ENCODE measurements around the gene PARP16.

PARP16 gene

GRCh38 chr15:65222891-65223290, 63.8 kb downstream of the PARP16 start (continued):
- TF ChIP-seq AEBP2 (tag by site-specific recombination; IDR thresholded peaks at IDR 0.05; ENCODE audit: borderline replicate concordance) (no peak), ZNF692 (tag by site-specific recombination; IDR thresholded peaks at IDR 0.05) (no peak), ZNF555 (tag by site-specific recombination; conservative IDR thresholded peaks at IDR 0.05) (no peak)

- Histone ChIP-seq H3K4me1 (ENCODE audit: control insufficient read depth, insufficient read depth, low read length) (no peaks in the 10 kb centered on the region), H3K9me3 (ENCODE audit: control insufficient read depth, insufficient read depth, low read depth, low read length) (no peaks in the 10 kb centered on the region), H3K4me3 (ENCODE audit: low read depth, low read length) (no peak overlapping the region), H3K27ac (ENCODE audit: extremely low read depth, low read depth, low read length) (no peak overlapping the region), H3K36me3 (ENCODE audit: control insufficient read depth in 2 of 2, insufficient read depth in 1 of 2, low read length in 2 of 2) (no peaks in the 10 kb centered on the region)
- ChIA-PET POLR2A (no interaction called here), CTCF (interaction anchor here (2.2 kb wide), 1 partner anchor 10 kb away, joined by 8 read pairs; the partner anchor contains the start of gene CILP)
- no peak for TF ChIP-seq ZNF169 (tag by site-specific recombination; IDR thresholded peaks at IDR 0.05)
Observed at GRCh38 chr15:65221697-65222096, 65.0 kb downstream of the PARP16 start.

GRCh38 chr15:65219137-65219536, 67.5 kb downstream of the PARP16 start:
- no peak overlapping the region for H3K27ac ChIP-seq (ENCODE audit: extremely low read depth, low read depth, low read length)
- H3K36me3 ChIP-seq (ENCODE audit: control insufficient read depth in 2 of 2, insufficient read depth in 1 of 2, low read length in 2 of 2) = no peaks in the 10 kb centered on the region
- H3K9me3 ChIP-seq (ENCODE audit: control insufficient read depth, insufficient read depth, low read depth, low read length) = no peaks in the 10 kb centered on the region
- CTCF ChIA-PET = no interaction called here
- POLR2A ChIA-PET = interaction anchor here (0.6 kb wide), 1 partner anchor 34 kb away, joined by 3 read pairs; the partner anchor contains the start of gene CLPX
- TF ChIP-seq ZNF473 (tag by site-specific recombination; IDR thresholded peaks at IDR 0.05) (no peak), ZEB2 (tag by site-specific recombination; IDR thresholded peaks at IDR 0.05) (no peak), ZNF362 (tag by site-specific recombination; IDR thresholded peaks at IDR 0.05) (no peak), KLF9 (tag by site-specific recombination; IDR thresholded peaks at IDR 0.05; ENCODE audit: low read depth) (no peak), ZNF580 (tag by site-specific recombination; IDR thresholded peaks at IDR 0.05) (no peak), TRIM28 (IDR thresholded peaks at IDR 0.05; ENCODE audit: borderline replicate concordance, low read length) (no peak), ZBTB6 (tag by site-specific recombination; IDR thresholded peaks at IDR 0.05) (no peak), TCF7L2 (IDR thresholded peaks at IDR 0.05; ENCODE audit: borderline replicate concordance, low read depth, low read length) (no peak), ZNF133 (tag by site-specific recombination; IDR thresholded peaks at IDR 0.05) (no peak), ZNF248 (tag by site-specific recombination; IDR thresholded peaks at IDR 0.05) (no peak), ZNF747 (tag by site-specific recombination; IDR thresholded peaks at IDR 0.05) (no peak), ZNF266 (tag by site-specific recombination; IDR thresholded peaks at IDR 0.05; ENCODE audit: low read depth) (no peak), ZNF311 (tag by site-specific recombination; IDR thresholded peaks at IDR 0.05; ENCODE audit: borderline replicate concordance) (no peak)
- no peak overlapping the region for H3K4me3 ChIP-seq (ENCODE audit: low read depth, low read length)
- no peaks in the 10 kb centered on the region for H3K4me1 ChIP-seq (ENCODE audit: control insufficient read depth, insufficient read depth, low read length)
